ENCODE data around the gene HIF1AN.

DNA sequence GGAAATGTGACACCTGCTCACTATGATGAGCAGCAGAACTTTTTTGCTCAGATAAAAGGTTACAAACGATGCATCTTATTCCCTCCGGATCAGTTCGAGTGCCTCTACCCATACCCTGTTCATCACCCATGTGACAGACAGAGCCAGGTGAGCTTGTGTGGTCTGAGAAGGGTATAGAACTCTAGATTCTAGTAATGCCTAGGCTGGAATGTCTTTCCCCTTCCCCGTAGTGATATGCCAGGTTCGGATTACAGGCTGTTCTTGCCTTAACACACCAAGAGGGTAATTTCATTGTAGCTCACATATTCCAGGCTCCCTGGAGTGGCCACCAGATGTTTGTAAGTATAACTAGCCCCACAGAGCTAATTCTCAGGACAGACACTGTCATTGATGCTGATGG lies 9.2 kb downstream of the HIF1AN start:
- TF ChIP-seq EZH2 (IDR thresholded peaks at IDR 0.05; ENCODE audit: borderline replicate concordance, low read depth, low read length, severe bottlenecking) = no peak
- TF ChIP-seq, protein P1, sequence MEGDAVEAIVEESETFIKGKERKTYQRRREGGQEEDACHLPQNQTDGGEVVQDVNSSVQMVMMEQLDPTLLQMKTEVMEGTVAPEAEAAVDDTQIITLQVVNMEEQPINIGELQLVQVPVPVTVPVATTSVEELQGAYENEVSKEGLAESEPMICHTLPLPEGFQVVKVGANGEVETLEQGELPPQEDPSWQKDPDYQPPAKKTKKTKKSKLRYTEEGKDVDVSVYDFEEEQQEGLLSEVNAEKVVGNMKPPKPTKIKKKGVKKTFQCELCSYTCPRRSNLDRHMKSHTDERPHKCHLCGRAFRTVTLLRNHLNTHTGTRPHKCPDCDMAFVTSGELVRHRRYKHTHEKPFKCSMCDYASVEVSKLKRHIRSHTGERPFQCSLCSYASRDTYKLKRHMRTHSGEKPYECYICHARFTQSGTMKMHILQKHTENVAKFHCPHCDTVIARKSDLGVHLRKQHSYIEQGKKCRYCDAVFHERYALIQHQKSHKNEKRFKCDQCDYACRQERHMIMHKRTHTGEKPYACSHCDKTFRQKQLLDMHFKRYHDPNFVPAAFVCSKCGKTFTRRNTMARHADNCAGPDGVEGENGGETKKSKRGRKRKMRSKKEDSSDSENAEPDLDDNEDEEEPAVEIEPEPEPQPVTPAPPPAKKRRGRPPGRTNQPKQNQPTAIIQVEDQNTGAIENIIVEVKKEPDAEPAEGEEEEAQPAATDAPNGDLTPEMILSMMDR (IDR thresholded peaks at IDR 0.05; ENCODE audit: borderline replicate concordance, extremely low read depth, low read length, poor library complexity, severe bottlenecking) = no peak

All from DND-41 (cell line).